ENCODE measurements around the gene TRAF2. TPM values are rescaled to one million over a fixed set of nuclear protein-coding genes. Genes with fewer than 3 reads are reported as not detected.

The TRAF2 gene
- total and polyA plus RNA-seq, 2 donors (not counting 3 experiments of a cell fraction or from before 2014, with no cell fraction given), result 10.9 to 23.1 TPM

DNA sequence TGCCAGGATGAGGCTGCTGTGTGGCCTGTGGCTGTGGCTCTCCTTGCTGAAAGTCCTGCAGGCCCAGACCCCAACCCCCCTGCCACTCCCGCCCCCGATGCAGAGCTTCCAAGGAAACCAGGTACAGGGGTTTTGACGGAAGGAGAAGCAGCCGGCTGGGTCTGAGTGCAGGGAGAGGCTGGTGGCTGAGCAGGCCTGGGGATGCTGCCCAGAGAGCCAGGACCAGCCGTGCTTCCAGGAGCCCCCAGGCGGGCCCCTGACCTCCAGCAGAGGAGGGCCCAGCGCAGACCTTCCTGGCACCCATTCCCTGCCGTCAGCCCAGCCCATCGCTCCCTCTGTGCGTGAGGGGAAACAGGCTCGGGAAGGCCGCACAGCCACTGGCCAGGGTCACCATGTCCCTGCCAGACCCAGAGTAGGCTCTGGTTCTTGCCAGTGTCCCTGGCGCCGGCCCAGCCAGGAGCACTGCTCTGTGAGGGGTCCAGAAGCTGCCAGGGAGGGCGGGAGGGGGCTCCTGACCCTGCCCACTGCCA lies 66.1 kb downstream of the TRAF2 start:
- intact Hi-C loops (cut with micrococcal nuclease) (no loop called here), dilution Hi-C loops (cut with MboI; ENCODE audit: extremely low pct_ligation_motif_present, low sequenced_read_pairs) (no loop called here)
- BruUV-seq (replicated peaks), result no TSS peak
- Histone ChIP-seq H2AFZ (ENCODE audit: low read depth, low read length) (no peak overlapping the region), H3K79me2 (ENCODE audit: control insufficient read depth, insufficient read depth, low read length) (no peaks in the 10 kb centered on the region), H3K4me3 (replicated peaks in 1 of 3; ENCODE audit: insufficient read depth in 1 of 3, low read depth in 1 of 3, low read length in 3 of 3) (no peak overlapping the region), H3K9ac (replicated peaks; ENCODE audit: extremely low read depth, insufficient read depth, low read length) (no peak overlapping the region), H3K9me1 (replicated peaks; ENCODE audit: control insufficient read depth, extremely low read depth, insufficient read depth, low read length) (no peaks in the 10 kb centered on the region), H4K20me1 (replicated peaks; ENCODE audit: control insufficient read depth, extremely low read depth, insufficient read depth, low read length) (no peaks in the 10 kb centered on the region), H3K36me3 (ENCODE audit: control insufficient read depth in 2 of 2, extremely low read depth in 1 of 2, insufficient read depth in 2 of 2, low read length in 2 of 2) (no peaks in the 10 kb centered on the region), H3K27ac (ENCODE audit: insufficient read depth, low read depth, low read length) (no peak overlapping the region), H3K9me3 (replicated peaks; ENCODE audit: control insufficient read depth, insufficient read depth, low read length) (no peaks in the 10 kb centered on the region), H3K4me1 (ENCODE audit: control insufficient read depth, extremely low read depth, insufficient read depth, low read length) (peaks cover 5% of the 10 kb centered on the region), H3K4me2 (ENCODE audit: insufficient read depth, low read length) (no peak overlapping the region), H3K27me3 (ENCODE audit: control insufficient read depth in 2 of 2, insufficient read depth in 2 of 2, low read length in 2 of 2) (no peaks in the 10 kb centered on the region)
- TF ChIP-seq EZH2 (IDR thresholded peaks at IDR 0.05; ENCODE audit: borderline replicate concordance, low read depth, low read length, severe bottlenecking) (no peak), POLR2A (IDR thresholded peaks at IDR 0.05; ENCODE audit: low read depth, low read length) (no peak), POLR2AphosphoS5 (IDR thresholded peaks at IDR 0.05; ENCODE audit: insufficient read depth, low read depth, low read length) (no peak), GATA2 (IDR thresholded peaks at IDR 0.05; ENCODE audit: insufficient read depth, insufficient read length, low read depth, low read length) (no peak), JUN (IDR thresholded peaks at IDR 0.05; ENCODE audit: borderline replicate concordance, insufficient read depth, insufficient read length, low read depth) (no peak), MYC (IDR thresholded peaks at IDR 0.05; ENCODE audit: low read depth, low read length) (no peak), FOS (IDR thresholded peaks at IDR 0.05; ENCODE audit: borderline replicate concordance, insufficient read depth, low read length) (no peak)
- TF ChIP-seq, protein P1, sequence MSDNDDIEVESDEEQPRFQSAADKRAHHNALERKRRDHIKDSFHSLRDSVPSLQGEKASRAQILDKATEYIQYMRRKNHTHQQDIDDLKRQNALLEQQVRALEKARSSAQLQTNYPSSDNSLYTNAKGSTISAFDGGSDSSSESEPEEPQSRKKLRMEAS (IDR thresholded peaks at IDR 0.05; ENCODE audit: insufficient read depth, insufficient read length), result no peak
- TF ChIP-seq, protein P2, sequence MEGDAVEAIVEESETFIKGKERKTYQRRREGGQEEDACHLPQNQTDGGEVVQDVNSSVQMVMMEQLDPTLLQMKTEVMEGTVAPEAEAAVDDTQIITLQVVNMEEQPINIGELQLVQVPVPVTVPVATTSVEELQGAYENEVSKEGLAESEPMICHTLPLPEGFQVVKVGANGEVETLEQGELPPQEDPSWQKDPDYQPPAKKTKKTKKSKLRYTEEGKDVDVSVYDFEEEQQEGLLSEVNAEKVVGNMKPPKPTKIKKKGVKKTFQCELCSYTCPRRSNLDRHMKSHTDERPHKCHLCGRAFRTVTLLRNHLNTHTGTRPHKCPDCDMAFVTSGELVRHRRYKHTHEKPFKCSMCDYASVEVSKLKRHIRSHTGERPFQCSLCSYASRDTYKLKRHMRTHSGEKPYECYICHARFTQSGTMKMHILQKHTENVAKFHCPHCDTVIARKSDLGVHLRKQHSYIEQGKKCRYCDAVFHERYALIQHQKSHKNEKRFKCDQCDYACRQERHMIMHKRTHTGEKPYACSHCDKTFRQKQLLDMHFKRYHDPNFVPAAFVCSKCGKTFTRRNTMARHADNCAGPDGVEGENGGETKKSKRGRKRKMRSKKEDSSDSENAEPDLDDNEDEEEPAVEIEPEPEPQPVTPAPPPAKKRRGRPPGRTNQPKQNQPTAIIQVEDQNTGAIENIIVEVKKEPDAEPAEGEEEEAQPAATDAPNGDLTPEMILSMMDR (IDR thresholded peaks at IDR 0.05; ENCODE audit: extremely low read depth in 1 of 2, insufficient read depth in 1 of 2, low read depth in 1 of 2, low read length in 2 of 2), result no peak
- DNase-seq (ENCODE audit: low read depth, low spot score), result no peak
- ChIA-PET CTCF (interaction anchor here (1.2 to 1.6 kb wide), 3 partner anchors 12 to 77 kb away, joined by 3 to 4 read pairs (median 3); no protein-coding TSS in a partner anchor), POLR2A (interaction anchor here (0.6 kb wide), 1 partner anchor 621 kb away, joined by 4 read pairs; no protein-coding TSS in a partner anchor)
- FAIRE-seq, result no peak
